Stimulated activated CD8-positive, alpha-beta memory T cell treated with anti-CD3 and anti-CD28 coated beads, Interleukin-2, amount 100 ng/mL, for 1 hour (primary cell): ENCODE data around the gene EVI5.
A peak's percentile ranks its signal among the peaks of the same experiment; 100 is the strongest.

Source experiments
- DNase-seq, 2 donors: peaks; one replicate each; pipeline ENCODE4 v3.0.0-alpha.2; 2020; ENCODE audit warnings: low read depth in 2 of 2

The EVI5 gene

DNA sequence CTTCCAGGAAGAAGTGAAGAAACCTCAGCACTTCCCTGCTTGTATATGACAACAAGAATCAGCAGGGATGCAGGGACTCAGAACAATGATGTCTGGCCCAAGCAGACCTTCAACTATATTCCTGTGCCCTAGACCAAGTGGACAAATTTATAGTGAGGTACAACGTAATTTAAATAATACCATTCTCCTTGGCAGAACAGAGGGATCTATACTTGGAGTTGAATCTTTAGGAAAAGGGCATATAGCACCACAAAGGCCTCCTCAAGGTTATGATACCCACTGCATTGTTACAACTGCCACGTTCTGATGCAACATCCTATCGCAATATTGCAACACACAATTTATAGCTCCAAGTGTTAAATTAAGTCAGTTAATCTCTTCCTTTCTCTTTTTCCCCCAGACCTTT is 269.1 kb downstream of the EVI5 start:
- no peak for DNase-seq

DNA sequence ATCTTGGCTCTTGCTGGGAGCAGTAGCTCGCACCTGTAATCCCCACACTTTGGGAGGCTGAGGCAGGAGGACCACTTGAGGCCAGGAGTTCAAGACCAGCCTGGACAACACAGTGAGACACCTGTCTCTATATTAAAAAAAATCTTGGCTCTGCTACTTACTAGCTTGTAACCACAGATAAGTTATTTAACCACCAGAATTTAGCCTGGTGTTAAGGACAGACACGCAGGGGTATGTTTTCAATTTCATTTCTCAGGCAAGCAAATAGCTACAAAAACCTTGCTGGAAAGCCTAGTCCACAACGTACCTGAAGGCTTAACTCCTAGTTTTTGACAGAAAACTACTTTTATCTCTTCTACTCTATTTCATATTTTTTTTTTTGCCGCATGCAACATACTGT is 273.4 kb downstream of the EVI5 start:
- no peak for DNase-seq

DNA sequence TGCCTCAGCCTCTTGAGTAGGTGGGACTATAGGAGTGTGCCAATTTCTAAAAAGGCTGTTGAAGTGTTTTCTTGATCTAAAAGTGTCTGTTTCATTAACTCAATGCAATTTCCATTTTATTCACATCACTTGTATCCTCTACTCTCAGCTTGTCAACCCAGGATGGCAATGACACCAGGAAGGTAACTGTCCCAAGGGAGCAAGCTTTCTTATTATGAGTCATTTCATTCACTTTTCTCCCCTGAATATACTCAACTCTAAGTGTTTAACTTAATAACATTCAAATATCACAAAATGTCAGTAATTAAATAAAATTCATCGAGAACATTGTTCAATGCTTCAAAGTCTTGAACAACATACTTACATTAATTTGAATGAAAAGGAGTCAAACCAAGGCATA is 275.3 kb downstream of the EVI5 start:
- DNase-seq = no peak

DNA sequence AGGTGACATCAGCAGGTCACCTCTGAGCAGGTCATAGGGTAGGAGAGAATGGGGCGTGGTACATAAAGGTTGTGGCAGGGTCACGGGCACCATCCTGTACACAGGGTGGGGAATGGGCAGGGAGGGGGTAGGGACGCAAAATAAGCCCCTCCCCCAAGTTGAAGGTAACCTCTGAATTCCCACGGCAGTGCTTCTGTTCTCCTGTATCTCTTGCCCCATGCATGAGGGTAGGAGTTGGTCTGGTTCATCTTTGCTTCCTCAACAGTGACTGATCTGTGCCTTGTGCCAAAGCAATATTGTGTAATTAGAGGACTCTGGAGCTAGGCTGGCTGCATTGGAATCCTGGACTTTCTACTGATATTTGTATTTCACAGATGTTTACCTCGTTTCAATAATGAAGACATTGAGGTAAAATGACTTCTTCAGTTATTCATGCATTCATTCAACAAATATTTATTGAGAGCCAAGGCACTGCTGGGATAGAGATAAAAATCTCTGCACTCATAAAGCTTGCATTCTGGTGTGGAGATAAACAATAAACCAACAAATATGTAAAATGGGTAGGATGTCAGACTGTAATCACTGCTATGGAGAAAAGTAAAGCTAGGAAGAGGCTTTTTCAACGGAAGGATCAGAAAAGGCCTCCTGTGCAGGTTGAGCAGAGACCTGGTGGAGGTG is 279.8 kb downstream of the EVI5 start:
- no peak for DNase-seq

DNA sequence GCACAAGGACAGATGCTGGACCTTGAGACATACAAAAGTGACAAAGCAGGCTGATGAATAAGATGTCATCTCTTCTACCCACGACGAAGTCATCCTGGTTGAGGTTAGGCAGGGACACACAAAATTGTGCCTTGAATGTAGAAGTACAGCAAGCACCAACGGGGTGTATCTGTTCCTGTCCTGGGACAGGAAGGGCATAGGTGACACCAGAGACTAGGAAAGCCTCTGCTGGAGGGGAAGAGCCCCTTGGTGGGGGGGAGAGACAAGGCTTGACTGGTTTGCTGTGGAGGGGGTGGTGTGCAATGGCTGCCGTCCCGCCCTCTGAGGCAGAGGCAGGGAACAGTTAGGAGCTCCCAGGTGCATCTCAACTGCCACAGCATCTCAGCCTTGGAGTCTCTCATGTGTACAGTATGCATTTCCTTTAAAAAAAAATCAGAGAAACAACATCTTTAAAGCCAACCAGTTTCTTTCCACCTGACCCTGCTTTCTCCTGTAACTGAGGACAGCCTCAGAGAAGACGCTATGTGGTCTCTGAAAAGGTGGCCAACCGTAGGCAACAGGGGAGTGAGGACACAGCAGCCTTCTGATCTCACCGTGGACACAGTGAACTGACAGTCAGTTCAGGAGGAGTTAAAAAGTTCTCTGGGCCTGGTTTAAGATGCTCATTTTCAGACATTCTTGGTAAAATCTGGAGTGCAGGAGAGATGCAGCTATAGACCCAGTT is 280.5 kb downstream of the EVI5 start:
- no peak for DNase-seq

DNA sequence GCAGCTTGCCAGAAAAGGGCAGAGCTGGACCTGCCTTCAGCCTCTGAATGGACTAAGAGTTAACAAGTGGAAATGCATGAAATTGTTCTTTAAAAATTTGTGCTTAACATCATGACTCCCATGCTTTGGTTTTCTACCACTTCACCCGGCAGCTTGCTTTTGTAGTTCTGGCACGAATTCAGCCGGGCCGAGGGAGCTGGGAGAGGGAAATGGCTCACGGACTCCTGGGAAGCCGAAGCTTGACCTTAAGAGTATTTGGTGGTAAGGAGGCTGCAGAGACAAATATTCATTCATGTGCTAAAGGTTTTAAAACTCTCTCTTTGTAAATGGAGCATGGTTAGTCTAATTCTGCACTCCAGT is 281.0 kb downstream of the EVI5 start:
- DNase-seq = no peak

DNA sequence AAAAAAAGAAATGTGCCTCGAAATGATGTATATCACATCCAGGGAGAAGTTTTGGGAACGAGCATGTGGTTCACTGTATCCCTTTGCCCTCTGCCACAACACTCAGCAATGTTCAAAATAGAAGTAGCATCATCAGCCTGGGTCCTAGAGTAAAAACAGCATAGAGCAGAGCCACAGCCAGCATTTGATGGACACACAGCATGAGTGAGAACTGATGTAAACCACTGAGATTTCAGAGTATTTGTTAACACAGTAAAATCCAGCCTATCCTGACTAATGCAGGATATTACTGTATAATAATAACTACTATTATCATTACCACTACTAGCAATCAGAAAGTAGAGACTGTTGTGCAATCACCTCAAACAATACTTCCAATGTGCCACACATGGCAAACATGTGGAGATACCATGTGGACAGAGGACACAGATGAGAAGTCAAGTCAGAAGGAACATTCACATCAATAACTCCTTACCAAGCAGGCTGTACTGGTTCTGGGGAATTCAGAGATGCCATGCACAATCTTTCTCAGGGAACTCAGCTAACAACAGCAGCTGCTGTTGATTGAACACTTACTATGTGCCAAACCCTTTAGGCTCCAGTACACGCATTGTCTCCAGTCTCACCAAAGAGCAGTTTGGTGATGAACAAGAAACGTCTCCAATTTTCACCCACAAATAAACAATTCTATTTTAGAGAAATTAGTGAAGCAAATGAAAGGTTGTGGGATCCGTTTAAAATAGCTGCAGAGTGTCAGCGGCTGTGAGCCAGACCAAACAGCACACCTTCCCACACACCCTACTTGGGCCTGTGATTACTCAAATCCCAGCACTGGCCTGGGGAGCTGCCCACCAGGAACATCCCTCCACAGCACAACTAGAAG is 281.6 kb downstream of the EVI5 start:
- no peak for DNase-seq

DNA sequence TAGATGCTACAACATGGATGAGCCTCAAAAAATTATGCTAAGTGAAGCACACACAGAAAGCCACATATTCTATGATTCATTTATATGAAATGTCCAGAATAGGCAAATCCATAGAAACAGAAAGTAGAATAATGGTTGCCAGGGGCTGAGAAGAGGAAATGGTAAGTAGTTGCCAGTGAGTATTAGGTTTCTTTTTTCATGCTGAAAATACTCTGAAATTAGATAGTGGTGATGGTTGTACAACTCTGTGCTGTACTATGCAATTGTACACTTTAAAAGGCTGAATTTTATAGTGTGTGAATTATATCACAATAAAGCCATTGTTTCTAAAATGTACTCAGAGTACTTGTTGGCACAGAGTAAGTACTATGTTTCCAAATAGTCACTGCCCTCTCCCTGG is 282.7 kb downstream of the EVI5 start:
- DNase-seq = no peak

DNA sequence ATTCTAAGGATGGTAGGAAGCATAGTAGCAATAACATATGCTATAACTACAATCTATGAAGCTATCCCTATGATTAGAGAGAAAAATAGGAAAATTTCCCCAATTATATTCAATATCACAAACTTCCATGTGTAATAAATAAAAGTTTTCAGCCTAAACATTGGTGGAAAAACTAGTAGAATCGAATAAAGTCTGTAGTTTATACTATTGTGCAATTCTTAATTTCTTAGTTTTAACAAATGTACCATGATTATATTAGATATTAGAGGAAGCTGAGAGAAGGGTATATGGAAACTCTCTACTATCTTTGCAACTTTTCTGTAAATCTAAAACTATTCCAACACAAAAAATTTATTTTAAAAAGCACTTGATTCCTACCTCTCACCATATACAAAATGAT is 284.4 kb downstream of the EVI5 start:
- no peak for DNase-seq

DNA sequence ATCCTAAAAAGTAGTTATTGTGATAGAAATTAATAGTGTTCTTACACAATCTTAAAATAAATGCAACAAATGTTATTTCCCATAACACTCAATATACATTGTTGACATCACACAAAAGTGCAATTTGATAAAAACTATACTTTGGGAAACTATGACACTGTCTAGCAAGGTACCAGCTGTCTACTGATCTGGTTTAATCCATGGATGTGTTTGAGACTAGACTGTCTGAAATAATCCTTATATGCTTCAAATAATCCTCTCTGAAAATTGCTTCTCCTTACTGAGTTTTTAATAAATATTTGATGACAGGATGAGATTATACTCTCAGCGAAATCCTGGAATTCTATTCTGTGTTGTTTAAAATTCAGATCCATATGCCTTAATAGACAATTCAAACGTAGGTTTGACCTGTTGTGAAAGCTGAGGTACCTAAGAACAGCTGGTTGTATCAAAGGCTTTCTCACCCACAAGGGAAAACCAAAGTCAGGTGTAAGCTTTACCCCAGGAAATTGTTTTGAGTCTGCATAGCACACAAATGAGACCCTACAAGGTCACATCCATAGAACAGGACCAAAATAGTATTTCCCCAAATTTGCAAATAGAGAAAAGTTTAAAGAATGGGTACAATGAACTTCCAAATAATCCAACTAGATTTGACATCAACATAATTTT is 289.4 kb downstream of the EVI5 start:
- no peak for DNase-seq

DNA sequence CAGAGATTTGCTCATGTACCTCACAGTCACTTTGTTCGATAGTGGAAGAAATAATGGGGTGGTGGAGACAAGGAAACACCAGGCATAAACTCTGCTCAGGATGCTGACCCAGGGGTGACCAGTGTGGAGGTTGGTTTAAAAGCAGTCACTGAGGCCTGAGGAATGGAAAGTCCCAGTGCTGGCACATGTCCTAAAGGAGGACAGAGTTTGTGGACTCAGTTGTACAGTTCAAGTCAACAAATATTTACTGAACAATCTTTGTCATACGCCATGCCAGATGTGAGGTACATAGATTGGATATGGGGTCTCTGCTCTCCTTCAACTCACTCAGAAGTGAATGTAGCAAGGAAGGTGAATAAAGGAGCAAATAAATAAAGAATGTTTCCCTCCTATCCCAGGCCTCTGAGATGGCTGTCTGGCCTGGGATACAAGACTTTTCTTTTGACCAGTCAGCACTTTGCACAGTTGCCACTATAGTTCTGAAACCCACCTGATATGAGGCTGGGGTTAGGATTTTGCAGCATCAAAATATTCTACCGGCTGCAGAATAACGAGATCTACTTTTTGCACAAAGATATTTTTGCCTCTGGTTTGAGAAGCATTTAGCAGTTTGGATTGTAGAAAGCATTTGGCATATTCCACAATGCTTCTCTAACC is 290.3 kb downstream of the EVI5 start:
- no peak for DNase-seq

DNA sequence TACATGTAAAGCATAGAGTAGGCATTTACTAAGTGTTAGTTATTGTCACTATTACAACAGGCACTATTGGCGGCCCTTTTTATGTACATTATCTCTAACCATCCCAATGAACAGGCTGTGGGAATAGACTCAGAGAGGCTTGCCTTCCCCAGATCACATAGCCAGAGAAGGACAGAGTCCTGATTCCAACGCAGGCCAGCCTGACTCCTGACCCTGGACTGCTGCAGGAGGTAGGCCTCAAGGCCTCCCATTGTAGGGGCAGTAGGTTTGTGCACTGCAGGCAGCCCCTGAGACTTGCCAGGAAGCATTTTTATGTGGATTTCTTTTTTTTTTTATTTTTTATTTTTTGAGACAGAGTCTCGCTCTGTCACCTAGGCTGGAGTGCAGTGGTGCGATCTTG is 291.8 kb downstream of the EVI5 start:
- no peak for DNase-seq

DNA sequence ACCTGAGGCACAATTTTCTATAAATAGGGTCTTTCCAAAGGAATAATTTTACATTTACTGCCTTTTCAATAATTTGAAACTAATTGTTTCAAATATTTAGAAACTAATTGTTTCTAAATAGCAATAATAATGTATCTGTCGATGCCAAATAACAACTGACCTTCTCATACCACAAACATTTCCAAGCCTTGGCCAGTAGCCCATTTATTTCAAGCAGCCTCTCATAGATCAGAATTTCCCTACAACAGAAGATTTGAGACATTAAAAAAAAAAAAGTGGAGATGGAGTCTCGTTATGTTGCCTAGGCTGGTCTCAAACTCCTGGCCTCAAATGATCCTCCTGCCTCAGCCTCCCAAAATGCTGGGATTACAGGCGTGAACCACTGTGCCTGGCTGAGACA is 296.1 kb downstream of the EVI5 start:
- no peak for DNase-seq

DNA sequence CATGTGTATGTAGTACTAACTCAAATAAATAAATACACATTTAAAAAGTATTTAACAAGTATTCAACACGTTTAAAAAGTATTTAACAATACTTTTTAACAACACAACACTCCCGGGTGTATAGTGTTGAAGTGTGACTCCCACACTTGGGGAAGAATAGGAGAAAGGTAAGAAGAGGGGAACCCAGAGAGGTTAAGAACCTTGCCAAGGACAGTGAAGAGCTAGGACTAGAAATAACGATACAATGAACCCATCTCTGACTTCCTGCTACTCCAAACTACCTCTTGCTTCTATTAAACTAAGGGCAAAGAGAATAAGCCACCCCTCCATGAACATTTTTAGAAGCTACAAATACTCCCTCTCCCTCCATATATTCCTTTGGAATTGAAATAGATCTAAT is 296.5 kb downstream of the EVI5 start:
- DNase-seq = no peak

DNA sequence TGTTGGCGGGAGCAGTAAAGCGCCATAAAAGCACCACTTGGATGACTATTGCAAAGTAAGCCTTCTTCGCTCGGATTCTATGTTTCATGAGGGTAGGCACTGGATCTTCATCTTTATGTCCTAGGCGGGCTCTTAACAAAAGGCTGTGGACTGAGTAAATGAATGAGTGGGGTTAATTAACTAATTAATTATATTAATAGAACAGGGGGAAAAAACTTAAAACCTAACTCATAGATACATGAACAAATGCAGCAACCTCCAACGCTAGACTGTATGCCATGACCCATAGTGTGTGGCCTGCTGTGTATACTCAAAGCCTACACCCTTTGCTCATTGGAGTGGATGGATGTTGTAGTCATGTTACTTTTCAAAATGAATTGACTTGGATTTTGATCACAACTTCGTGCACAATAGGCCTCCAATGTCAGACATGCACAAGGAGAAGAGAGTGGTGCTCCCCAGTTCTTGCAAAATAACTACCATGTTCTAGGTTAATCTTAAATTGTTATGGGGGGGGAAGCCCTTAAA is 297.8 kb downstream of the EVI5 start:
- DNase-seq = no peak

DNA sequence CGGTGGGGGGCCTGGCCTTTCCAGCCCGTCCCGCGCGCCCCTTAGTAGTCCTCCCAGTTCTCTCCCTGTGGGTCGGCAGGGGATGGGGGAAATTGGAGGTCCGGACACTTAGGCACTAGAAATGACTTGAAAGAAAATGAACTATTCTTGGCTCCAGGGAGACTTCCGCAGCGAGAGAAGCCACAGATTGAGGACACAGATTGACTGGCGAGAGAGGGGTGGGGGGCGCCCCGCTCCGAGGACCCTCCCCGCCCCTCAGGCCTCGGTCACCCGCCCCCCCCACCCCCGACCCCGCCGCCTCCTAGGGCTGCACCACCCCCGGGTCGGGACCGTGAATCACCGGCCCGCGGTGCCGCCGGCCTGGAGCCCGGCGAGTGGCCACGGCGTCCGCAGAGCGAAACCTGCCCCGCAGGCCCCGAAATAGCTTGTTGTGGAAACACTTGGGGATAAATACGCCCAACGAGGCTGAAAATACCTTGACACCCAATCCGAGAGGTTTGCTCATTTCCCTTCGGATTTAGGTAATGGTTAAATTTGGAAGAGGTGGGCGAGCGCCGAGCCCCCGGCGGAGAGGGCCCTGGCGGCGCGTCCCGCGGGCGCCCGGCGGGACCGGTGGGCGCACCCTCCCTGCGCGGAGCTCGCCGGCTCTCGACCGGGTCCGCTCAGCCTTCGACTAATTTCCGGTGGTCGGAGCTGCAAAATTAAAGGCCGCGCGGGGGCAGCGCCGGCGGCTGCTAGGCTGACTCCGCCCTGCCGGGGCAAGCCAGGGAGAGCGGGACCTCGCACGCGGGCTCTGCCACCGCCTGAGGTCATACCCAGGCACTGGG is 298.4 kb downstream of the EVI5 start, which contains the start of gene GFI1:
Gene GFI1 (minus strand): TSS at position 675 of the 827 bp plus-strand sequence. CDS start 3,438 bp downstream, outside the sequence.
- DNase-seq = peak; percentile 29 to 36

DNA sequence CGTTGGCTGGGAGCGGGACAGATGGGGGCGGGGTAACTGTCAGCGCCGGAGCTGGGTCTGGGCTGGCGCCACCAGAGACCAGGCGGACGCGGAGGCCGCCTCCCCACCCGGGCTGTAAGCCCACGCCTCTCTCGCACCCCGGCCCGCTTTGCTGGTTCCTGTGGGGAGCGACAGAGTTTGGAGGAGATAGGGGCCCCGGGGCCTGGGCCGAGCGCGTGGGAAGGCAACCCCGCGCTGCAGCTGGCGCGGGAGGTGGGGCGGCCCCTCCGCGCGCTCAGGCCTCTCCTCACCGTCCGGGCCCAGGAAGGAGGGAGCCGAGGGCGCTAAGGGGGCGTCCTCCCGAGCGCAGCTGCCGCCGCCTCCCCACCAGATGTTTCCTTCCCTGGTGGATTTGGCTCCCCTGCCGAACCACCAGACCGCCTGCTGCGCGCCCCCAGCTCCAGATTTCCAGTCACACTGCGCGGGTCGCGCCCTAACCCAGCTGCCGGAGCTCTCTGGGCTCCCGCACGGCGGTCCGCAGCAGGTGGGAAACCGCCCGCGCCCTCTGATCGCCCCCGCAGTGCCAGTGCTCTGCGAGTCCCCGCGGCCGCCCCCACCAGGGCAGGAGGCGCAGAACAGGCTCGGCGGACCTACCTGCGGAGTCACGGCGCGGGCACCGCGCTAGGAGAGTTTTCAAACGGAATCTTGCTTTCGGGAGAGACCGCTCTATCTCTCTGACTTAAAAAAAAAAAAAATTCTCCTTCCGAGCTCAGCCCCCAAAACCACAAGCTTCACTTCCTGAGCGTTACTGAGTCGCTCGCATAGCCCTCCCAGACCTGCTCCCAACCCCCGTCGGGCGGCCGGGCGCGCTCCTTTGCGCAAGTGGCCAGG is 299.3 kb downstream of the EVI5 start:
- DNase-seq = peak; percentile 68 to 69

DNA sequence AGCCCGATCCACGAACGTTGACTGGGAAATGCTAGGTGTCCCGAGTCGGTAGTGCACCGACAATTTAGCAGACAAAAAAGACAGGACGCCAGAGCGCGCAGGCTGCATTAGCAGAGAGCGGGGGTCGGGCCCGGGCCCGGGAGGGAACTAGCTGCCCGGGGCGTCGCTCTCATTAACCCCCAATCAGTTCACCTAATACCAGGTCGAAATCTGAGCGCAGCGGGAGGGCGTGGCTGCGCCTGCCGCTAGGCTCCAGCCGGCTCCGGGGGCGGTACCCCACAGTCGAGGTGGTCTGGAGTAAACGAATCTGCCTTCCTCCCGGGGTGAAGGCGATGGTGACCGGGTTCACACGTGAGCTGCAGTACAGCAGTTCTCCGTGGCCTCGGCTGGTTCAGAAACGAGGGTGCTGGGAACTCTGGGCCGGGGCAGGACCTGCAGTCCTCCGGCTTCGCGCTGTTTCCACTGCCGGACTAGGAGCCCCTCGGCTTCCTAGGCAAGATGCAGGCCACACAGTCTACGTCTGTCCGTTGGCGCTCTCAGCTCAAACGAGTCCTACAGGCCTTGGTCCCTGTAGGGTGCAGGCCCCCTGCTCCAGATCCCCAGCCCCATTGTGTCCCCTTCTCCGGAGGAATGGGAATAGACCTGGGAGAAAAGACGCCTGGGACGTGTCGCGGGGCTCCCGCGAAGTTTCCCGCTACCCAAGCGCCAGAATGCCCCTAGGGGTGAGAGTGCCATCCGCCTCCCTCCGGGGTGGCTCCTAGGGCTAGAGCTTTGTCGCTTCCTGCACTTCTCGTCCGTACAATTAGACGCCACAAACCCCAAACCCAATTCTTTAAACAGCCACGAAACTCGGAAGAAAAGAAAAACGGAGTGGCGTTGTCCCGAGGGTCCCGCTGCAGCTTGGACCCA is 300.2 kb downstream of the EVI5 start:
- DNase-seq = peak; percentile 44 to 53
